ENCODE data around the gene CTRB1.

Gene CTRB1

DNA sequence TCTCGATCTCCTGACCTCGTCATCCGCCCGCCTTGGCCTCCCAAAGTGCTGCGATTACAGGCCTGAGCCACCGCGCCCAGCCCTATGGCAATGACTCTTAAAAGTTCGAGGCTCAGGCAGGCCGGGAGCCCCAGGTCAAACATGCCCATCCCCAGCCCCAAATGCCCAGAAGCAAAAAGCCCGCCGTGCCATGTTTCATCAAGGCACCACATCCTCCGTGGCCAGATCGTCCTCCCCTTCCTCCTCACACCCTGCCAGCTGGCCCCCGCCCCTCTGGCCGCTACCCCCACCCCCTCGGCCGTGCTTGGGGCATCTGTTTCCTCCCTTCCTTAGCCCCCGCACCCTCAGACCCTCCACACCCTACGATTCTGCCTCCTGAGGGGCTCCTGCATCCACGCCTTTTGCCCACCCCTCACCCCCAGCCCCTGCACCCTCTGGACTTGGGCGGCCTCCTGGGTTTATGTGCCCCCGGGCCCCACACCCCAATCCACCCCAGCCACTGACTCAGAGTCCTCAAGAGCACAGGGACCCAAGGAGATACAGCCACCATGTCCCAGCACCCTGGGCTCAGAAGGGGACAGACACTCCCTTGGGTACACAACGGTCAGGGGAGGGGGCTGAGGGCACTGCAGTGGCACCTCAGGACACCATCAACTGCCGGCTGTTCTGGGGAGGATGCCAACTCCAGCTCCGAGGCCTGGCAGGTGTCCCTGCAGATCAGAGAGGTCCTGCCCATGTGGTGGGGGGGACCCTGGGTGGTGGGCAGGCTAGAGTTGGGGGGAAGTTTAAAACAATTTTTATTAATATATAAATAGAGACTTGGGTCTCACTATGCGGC lies 7.1 kb downstream of the CTRB1 start:
- no peak for DNase-seq (ENCODE audit: low read depth in 2 of 2)

DNA sequence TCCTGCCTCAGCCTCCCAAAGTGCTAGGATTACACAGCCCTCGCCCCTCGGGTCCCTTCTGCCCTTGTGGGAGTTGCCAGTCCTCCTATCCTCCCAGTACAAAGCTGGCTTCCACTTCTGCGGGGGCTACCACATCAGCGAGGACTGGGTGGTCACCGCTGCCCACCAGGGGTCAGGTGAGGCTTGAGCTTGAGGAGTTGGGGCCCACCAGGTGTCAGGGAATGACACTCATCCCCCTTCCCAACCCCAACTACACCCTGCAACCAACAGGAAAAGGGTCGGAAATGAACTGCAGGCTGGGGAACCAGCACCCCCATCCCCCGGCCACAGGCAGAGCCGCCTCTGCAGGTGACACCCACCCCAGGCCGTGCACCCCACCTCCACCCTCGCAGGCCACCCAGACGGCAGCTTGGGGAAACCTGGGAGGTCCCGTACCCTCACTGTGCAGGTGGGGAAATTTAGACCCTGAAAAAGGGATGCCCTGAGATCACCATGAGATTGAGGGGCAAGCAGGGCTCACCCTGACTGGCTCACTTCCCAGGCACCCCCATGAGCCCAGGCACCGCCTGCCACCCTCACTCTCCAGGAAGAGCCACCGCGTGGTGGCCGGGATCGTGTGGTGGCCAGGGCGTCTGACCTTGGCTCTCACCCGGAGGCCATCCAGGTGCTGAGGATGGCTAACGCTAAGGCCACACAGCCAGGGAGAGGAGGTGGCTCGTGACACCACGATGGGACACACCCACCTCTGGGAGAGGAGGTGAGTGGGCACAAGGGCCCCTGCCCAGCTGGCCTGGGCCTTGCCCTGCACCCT lies 8.0 kb downstream of the CTRB1 start:
- no peak for DNase-seq (ENCODE audit: low read depth in 2 of 2)

DNA sequence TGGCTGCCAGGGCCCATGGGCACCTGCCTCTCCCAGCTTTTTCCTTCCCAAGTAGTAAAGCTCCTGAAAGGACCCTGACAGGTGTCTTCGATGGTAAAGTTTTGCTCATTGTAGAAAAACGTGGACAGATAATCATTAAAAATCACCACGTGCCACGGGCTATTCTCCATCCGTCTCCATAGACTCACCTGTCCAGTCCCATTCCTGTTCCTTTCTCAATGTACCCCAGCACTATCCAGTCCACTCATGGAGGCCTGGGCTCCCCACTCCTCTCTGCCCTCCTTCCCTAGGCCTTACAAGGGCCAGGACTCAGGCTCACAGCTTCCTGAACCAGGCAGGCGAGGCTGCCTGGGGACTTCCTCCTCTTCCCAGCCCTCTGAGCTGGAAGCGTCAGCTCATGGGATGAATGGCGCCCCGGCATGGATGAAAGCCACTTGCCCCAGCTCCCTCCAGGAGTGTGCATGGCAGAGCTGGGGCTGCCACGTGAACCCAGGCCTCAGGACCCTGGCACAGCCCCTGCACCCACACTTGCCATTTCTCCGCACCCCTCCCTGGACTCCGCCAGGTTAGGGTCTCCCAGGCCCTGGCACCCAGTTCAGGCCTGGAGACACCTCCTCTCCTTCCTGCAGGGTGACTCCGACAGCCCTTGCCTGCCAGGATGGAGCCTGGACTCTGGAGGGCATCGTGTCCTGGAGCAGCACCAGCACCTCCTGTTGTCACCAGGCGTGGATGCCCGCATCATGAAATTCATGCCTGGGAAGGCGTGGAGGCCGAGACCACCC lies 8.8 kb downstream of the CTRB1 start:
- no peak for DNase-seq (ENCODE audit: low read depth in 2 of 2)

DNA sequence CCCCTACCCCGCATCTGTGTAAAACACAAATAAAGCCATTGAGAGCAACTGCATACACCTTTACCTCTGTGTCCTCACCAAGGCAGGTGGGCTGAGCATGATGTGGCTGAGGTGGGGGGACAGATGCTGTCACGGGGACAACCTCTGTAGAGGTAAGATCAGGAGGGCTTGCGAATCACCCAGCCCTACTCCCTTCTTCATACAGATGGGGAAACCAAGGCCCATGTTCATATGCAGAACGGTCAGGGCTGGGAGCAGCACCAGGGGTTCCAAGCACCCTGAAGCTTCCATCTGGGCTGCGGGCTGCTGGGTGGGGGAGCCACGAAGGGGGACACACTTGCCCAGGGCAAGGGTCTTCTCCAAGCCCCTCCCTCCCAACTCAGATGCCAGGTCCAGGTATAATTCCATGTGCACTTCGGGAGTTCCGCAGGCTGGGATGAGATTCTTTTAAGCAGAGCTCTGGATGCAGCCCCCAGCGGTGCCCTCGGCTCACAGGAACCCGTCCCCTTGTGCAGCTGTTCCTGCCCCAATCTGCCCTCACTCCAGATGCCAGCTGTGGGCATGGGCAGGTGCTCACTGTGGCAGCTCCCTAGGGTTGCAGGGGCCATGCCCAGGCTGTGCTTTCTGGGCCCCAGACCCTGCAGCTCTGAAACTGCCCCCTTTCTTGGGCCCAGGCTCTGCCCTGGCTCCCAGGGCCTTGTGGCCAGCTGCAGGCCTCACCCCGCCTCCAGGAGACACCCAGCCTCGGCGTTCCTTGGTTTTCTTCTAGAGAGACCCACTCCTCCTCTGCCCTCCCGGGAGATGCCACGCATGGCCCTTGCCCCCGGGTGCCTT lies 9.6 kb downstream of the CTRB1 start:
- no peak for DNase-seq (ENCODE audit: low read depth in 2 of 2)

DNA sequence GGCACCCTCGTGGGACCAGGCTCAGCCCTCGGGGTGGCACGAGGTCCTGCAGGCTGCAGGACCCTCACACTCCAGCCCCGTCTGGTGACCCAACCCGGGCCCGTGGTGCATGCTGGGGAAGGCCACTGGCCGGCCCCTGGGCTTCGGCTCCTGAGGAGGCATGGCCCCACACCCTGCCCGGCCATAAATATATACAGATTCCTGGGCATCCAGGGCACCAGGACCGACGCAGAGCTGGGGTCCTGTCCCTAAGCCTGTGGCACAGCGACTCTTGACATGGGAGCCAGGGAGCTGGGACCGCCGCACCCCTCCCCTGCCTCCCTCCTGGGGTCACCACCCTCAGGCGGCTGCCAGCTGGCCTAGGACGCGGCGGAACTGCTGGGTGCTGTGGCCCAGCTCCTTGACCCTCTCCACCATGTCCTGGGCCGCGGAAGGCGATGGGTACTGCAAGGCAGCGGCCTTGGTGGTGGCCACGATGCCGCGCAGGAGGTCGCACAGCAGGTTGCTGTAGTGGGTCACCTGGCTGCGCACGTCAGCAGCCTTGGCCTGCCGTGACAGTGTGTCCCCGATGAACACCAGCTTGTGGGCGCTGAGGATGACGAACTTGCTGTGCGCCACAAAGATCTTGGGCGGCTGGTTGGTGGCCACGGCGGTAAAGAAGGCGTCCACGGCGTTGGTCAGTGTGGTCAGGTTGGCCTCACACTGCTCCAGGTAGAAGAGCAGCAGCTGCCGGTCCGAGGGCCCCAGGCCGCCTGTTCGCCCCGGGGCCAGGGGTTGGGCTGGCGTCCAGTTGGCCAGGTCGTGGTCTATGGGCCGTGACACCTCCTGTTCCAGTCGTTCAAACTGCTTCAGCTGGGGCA lies 10.6 kb downstream of the CTRB1 start:
- no peak for DNase-seq (ENCODE audit: low read depth in 2 of 2)

DNA sequence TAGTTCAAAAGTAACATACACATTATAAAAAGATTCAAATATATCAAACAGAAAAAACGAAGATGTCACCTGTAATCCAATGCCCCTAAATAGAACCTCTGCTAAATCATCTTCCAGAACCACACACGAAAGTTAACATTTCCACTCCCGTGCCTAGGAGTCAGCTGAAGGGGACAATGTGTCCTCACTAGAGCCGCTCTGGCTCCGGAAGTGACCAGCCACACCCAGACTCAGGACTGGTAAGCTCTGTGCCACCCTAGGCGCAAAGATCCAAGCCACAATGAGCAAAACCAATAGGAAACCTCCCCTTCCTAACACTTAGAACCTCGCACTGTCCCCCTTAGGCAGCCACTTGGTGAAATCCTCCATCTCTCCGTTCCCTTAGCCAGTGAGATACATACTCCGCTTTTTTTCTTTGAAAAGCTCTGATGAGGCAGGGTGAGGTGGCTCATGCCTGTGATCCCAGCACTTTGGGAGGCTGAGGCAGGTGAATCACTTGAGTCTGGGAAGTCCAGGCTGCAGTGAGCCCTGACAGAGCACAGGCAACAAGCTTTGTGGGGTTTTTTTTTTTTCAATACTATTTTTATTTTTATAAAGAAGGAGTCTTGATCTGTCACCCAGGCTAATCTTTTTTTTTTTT lies 11.8 kb downstream of the CTRB1 start:
- DNase-seq (ENCODE audit: low read depth in 2 of 2) = no peak

DNA sequence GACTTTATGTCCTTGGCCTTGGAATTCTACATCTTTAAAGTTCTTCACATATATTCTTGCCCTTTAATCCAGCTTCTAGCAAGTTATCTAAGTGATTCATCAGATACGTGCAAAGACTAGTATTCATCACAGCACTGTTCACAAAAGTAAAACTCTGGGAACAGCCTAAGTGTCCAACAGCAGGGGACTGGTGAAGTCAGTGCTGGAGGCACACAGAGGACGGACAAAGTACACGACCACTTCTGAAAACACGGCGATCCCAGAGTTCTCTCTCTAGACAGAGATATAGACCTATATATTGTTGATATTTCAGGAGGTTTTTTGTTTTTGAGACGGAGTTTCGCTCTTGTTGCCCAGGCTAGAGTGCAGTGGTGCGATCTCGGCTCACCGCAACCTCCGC lies 12.8 kb downstream of the CTRB1 start:
- DNase-seq (ENCODE audit: low read depth in 2 of 2) = no peak

DNA sequence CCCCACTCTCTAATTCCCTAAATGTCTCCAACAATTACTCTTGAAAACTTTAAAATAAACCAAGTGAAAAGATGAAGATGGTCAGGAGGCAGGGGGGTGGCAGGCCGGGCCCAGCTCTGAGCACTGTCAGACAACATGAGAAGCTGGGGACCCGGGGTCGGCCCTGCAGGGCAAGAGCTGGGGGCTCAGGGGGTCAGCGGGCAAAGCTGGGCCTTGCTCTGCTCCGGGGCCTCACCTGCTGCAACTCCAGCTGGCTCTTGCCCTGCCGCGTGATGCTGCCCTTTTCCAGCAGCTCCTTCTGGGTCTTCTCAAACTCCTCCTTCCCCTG lies 14.8 kb downstream of the CTRB1 start:
- DNase-seq (ENCODE audit: low read depth in 2 of 2) = no peak

DNA sequence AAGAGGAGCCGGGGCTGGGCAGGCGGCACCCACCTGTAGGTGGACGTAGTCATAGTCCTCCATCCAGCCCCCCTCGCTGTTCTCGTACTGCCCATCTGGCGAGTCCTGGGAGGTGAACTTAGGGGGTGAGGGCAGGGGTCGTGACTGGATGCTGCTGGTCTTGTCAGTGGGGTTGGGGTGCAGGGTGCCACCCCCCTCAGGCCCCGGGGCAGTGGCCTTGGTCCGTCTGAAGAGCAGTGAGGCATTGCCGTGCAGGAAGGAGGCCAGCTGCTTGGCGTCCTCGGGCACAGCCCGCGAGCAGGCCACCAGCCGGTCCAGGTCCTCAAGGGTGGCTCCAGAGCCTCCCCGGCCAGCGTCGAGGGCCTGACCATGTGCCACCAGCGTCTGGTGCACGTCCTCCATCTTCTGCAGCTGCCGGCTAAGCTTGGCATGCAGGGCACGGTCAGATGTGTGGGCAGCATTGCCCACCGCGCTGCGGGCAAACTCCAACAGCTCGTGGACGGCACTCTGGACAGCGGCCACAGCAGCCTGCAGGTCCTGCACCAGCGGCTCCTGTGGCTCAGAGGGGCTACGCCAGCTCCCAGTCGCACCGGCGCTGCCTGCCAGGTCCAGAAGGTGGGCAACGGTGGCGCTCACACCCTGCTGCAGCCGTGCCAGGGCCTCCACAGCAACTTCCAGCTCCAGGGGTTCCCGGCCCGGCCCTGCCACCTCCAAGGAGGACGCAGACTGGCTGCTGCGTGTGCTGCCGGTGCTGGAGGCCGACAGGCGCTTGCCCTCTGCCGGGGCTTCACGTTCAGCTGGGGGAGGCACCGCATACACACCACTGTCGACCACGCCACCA lies 16.3 kb downstream of the CTRB1 start:
- no peak for DNase-seq (ENCODE audit: low read depth in 2 of 2)

DNA sequence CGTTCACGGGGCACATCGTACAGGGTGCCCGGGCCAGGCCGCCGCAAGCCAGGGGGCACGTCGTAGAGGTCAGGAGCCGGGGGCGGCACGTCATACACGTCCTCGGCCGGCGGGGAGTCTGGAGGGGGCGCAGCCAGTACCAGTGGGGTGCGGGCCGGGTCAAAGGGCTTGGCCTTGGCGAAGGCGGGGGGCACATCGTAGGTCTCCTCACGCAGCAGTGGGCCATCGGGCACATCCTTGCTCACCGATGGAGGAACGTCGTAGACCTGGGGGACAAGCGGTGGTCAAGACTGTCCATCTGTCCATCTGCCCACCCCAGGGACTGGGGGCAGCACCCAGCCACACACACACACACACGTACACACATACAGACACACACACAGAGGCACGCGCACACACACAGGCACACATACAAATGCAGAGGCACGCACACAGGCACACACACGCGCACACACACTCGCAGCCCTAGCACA lies 17.0 kb downstream of the CTRB1 start:
- DNase-seq (ENCODE audit: low read depth in 2 of 2) = no peak

DNA sequence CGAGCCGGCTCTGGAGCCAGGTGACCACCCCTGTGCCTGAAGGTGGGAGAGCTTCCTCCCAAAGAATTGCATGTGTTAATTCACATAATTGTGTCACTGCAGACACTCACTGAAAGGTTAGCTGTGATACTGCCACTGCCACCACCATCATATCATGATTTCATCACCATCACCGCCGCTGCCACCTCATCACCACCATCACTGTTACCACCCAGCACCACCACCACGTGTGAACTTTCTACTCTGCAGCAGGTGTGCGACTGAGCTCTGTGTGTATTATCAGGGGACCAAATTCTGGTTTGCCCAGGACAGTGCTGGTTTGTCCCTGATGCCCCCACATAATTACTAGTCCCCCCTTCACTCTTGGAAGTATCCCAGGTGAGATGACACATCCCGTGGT lies 17.4 kb downstream of the CTRB1 start:
- peak in 1 of 2 donors; percentile 25 for DNase-seq (ENCODE audit: low read depth in 2 of 2)

DNA sequence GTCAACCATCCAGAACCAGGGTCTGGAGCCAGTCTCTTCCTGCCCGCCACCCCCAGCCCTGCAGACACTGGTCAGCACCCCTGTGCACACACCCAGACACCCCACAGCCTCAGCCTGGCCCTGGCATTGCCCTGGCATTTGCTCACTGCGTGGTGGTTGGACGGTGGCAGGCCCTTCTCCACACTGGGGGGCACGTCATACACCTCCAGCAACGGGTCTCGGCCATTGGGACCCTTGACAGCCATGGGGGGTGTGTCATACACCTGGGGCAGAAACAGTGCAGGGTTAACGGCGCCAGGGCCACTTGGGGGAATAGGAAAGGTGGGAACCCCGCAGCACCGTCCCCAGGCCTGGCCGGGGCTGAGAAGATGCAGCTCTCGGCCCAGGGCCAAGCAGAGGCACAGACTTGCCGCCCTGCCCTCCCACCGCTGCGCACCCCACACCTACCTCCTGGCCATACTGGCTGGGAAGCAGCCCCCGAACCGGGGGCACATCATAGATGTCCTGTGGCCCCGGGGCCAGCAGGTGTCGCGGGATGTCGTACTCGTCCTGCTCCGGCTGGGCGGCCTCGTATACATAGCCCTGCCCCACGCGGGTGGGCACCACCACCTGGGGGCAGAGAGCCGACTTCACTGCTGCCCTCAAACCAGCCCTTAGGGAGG lies 18.1 kb downstream of the CTRB1 start:
- no peak for DNase-seq (ENCODE audit: low read depth in 2 of 2)

DNA sequence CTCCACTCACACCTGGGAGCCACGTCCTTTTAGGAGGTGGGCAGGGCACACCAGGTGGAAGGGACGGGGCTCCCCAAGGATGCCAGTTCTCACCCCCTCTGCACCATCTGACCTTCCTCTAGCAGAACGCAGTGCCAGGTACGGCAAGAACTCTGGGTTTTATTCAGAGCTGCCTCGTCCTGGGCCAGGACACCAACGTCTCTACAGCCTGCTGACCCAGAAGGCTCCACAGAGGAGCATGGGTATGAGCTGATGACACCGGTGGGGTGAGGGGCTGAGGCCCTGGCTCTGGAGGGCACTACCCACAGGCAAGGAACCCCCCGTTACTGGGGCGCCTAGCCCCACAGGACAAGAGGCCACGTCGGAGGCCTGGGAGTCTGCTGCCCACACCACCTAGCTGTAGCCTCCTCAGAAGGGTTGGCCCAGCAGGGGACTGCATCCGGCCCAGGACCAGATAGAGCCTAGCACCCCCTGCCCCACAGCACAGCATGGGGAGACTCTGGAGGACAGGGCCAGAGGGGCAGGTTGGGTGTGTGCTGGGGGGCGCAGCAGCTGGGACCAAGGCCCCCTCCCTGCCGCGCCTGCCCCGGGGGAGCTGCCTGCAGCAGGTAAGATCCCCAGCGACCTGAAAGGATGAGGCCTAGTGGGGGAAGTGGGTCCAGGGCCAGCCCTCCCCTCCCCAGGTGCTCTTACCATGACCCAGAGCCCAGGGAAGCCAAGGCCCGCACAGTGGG lies 18.8 kb downstream of the CTRB1 start:
- no peak for DNase-seq (ENCODE audit: low read depth in 2 of 2)

DNA sequence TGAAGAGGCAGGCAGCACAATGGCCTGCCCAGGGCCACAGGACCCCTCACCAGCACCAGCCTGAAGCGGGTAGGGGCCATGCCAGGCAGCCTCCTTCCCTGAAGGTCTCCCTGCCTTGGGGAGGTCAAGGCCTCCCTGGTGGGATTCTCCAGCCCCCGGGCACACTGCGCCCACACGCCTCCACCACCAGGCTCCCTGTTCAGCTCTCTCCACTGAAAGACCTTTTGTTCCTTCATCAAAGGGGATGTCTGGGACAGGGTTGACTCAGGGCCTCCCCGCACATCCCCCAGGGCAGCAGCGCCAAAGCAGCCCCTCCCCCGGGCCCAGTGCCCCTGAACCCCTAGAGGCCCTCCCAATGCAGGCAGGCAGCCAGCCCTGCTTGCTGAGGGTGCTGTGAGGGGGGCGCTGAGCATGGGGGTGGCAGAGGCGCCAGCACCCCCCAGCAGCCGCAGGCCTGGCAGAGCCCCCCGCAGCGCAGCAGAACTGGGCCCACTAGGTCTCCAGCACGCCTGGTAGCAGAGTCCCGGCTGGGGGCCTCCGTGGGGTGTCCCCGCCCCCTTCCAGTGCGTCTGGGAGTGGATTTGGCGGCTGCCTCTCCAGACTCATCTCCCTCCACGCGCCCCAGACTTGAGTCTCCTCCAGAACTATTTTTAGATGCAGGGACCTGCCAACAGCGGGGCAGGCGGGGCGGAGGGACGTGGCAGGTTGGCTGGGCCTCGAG lies 19.5 kb downstream of the CTRB1 start:
- no peak for DNase-seq (ENCODE audit: low read depth in 2 of 2)

DNA sequence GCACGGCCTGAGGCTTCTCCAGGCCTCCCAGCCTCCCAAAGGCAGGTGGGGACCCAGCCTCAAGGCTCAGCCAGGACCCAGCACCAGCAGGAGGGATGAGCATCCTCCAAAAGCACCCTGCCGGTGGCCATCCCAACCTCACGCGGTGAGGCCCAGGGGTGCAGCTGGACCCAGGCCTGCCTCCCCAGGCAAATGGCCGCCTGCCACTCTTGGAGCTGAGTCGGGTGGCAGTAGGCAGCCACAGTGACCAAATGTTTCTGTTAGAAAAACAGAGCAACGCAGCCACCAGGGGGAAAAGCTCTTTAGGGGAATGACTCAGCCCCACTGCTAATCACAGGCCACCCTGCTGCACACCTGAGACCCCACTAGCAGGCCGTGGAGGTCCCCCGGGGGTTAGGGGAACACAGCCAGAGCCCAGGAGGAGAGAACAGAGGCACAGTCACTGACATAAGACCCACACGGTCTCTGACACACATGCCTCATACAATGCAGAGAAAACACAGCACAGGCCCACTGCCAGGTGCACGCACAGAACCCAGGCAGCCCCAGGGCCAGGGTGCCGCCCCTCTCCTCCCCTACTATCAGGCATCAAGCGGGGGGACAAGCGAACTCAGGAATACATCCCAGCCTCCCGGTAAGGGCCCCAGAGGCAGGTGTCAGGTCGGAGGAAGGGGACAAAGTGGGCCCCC lies 20.2 kb downstream of the CTRB1 start:
- no peak for DNase-seq (ENCODE audit: low read depth in 2 of 2)

DNA sequence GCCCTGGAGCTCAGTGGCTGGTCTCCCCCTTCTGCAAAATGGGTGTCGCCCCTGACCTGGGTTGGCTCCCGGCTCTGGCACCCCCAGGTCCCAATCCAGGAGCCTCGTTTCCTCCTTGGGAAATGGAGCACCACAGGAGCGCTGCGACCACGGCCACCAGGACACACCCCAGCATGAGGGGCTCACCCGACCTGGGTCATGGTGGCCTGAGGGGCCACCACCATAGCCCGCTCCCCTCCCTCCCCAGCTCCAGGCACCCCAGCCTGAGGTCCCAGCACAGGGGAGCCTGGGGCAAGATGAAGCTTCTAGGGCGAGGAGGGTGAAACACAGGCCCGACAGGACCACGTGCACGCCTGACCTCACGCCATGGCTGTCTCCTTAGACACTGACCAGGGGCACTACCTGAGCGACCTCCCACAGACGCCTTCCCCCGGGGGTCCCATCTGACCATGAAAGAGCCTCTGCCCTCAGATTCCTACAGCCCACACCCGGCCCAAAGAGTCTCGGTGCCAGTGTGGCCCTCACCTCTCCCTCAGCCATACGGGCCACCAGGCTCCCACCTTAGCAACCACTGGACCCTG lies 20.8 kb downstream of the CTRB1 start:
- DNase-seq (ENCODE audit: low read depth in 2 of 2) = no peak

Measured in stimulated activated CD4-positive, alpha-beta T cell treated with anti-CD3 and anti-CD28 coated beads, Interleukin-15, amount 100 ng/mL, for 48 hours (primary cell).